ENCODE measurements around the gene SGTA. TPM values are rescaled to one million over a fixed set of nuclear protein-coding genes. Genes with fewer than 3 reads are reported as not detected.

The SGTA gene
- total and polyA plus RNA-seq, 2 of the 4 experiments (the other 2 are of a cell fraction) = 17.4 to 72.9 TPM

GRCh38 chr19:2720777-2721569, 62.1 kb downstream of the SGTA start, which contains the start of gene DIRAS1 (continued):
- no peak for TF ChIP-seq SMC3 (IDR thresholded peaks at IDR 0.05; ENCODE audit: low read depth, low read length)

DNA sequence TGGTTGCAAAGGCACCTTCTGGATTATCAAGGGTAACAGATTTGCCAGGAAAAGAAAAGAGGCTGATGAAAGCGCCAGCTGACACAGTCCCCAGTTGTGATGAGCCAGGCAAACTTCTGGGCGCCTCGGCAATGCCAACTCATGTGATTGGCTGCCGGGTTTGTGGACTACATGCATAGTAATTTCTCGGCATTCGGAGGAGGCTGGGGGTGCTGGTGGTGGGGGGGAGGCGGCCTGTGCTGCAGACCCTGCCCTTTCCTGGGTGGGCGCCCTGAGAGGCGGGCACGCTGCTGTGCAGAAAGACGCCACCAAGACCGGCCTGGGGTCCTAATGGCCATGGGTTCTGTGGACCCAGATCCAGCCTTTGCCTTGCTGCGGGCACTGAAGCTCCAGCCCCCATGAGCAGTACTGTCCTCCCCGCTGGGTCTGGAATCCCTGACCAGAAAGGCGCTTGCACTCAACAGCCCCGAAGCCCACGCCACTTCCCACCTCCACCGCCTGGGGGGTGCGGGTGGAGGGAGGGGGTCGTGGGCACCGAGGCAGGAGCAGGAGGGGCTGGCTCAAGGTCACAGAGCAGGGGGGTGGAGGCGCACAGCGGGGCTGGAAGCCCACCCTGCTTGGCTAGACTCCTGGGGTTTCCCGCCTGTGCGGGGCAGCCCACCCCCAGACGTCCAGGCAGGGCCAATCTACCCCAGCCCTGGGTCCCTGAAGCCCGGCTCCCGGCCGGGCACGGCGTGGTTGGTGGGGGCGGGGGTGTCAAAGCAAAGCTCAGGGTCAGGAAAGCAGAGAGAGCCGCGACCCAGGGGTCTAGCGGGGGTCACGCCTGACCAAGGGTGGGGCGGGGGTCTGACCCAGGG, 62.9 kb downstream of the SGTA start:
- ATAC-seq (ENCODE audit: low read depth) = no peak
- CTCF ChIA-PET = no interaction called here

More for the DNA sequence above, 62.9 kb downstream of the SGTA start:
- peaks cover 17% of the 10 kb centered on the region for H3K4me1 ChIP-seq (ENCODE audit: control insufficient read depth, insufficient read depth, low read length)
- no peak overlapping the region for H3K9ac ChIP-seq (ENCODE audit: low read depth, low read length)
- no peak overlapping the region for H3K23ac ChIP-seq (ENCODE audit: low read depth, low read length)
- 0 out of 2 replicates have a peak overlapping the region, but pooled peaks have one; percentile 35 for H3K4ac ChIP-seq (ENCODE audit: low read depth, low read length)
- intact Hi-C loops (cut with micrococcal nuclease) (no loop called here), in situ Hi-C loops (cut with MboI; ENCODE audit: low sequenced_read_pairs) (no loop called here), dilution Hi-C loops (cut with HindIII; ENCODE audit: low sequenced_read_pairs, unreplicated experiment) (no loop called here)
- H3K27me3 ChIP-seq (ENCODE audit: control insufficient read depth, insufficient read depth, low read length) = no peaks in the 10 kb centered on the region; the same call in 1 of the 2 replicates
- no peak overlapping the region for H2BK120ac ChIP-seq (ENCODE audit: low read depth, low read length)
- peak overlapping the region; percentile 52 for H3K4me3 ChIP-seq (ENCODE audit: insufficient read depth, low read depth, low read length)
- no peak overlapping the region for H2BK20ac ChIP-seq (ENCODE audit: low read depth, low read length)
- POLR2A ChIA-PET (ENCODE audit: unreplicated experiment) = interaction anchor here (0.6 kb wide), 1 partner anchor 18 kb away, joined by 13 read pairs; the partner anchor contains the start of gene GNG7
- peak overlapping the region; percentile 77 for H2AFZ ChIP-seq (replicated peaks; ENCODE audit: low read length, poor library complexity)
- H2AK9ac ChIP-seq (replicated peaks; ENCODE audit: low read depth, low read length, poor library complexity) = peak overlapping the region; percentile 19
- H3K18ac ChIP-seq (ENCODE audit: low read depth, low read length) = no peak overlapping the region
- no peak overlapping the region for H2BK15ac ChIP-seq (ENCODE audit: low read depth, low read length)
- 0 out of 2 replicates have a peak, but pooled peaks have one; percentile 8 for TF ChIP-seq MAFK (IDR thresholded peaks at IDR 0.05; ENCODE audit: low read depth, low read length)
- TF ChIP-seq, protein P1, sequence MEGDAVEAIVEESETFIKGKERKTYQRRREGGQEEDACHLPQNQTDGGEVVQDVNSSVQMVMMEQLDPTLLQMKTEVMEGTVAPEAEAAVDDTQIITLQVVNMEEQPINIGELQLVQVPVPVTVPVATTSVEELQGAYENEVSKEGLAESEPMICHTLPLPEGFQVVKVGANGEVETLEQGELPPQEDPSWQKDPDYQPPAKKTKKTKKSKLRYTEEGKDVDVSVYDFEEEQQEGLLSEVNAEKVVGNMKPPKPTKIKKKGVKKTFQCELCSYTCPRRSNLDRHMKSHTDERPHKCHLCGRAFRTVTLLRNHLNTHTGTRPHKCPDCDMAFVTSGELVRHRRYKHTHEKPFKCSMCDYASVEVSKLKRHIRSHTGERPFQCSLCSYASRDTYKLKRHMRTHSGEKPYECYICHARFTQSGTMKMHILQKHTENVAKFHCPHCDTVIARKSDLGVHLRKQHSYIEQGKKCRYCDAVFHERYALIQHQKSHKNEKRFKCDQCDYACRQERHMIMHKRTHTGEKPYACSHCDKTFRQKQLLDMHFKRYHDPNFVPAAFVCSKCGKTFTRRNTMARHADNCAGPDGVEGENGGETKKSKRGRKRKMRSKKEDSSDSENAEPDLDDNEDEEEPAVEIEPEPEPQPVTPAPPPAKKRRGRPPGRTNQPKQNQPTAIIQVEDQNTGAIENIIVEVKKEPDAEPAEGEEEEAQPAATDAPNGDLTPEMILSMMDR (conservative IDR thresholded peaks at IDR 0.05; ENCODE audit: low read depth, low read length) = no peak
- DNase-seq = peak; percentile 40
- H3K14ac ChIP-seq (replicated peaks; ENCODE audit: low read depth, low read length) = no peak overlapping the region
- WGBS, 2 experiments (ENCODE audit: extremely low coverage in 2 of 2, insufficient read length in 1 of 2) = 16% methylated on average over 4 of the region's 37 CpGs; no CpG with 5 or more reads in 1 of the 2 experiments
- H3K36me3 ChIP-seq (ENCODE audit: control insufficient read depth, insufficient read depth, low read length) = peaks cover 4% of the 10 kb centered on the region; the same call in 1 of the 2 replicates
- H3K56ac ChIP-seq (ENCODE audit: extremely low read depth, insufficient read depth, low read length) = no peak overlapping the region
- no peak overlapping the region for H4K8ac ChIP-seq (ENCODE audit: low read depth in 2 of 2, low read length in 2 of 2)
- H3K4me2 ChIP-seq (ENCODE audit: low read depth, low read length) = peak overlapping the region; percentile 48
- peaks cover 7% of the 10 kb centered on the region; the same call in 1 of the 2 replicates for H3K9me1 ChIP-seq (ENCODE audit: insufficient read depth, low read length)
- no peak overlapping the region for H4K5ac ChIP-seq (ENCODE audit: low read depth, low read length)
- H3K9me3 ChIP-seq (ENCODE audit: control insufficient read depth, insufficient read depth, low read length) = peaks cover 6% of the 10 kb centered on the region
- H4K20me1 ChIP-seq (ENCODE audit: insufficient read depth, low read length) = no peaks in the 10 kb centered on the region; the same call in 1 of the 2 replicates
- no peak overlapping the region for H3K27ac ChIP-seq (ENCODE audit: insufficient read depth, low read length)
- BruUV-seq (replicated peaks) = no TSS peak
- no peak overlapping the region for H2BK5ac ChIP-seq (ENCODE audit: low read depth, low read length, poor library complexity, severe bottlenecking)
- no peak overlapping the region for H4K91ac ChIP-seq (ENCODE audit: insufficient read depth, low read depth, low read length)
- H3K79me1 ChIP-seq (ENCODE audit: low read depth in 1 of 2, low read length in 2 of 2) = peaks cover 0 to 10% of the 10 kb centered on the region in 2 experiments; a peak in 2 of 4 replicates
- H2AK5ac ChIP-seq (ENCODE audit: low read depth, low read length) = peak overlapping the region; percentile 3; the same call in 1 of the 2 replicates

Data from IMR-90 (cell line).